Activated T-cell treated with anti-CD3 and anti-CD28 coated beads for 24 hours (primary cell): ENCODE data around the gene KIAA1217.

Experiments
- DNase-seq: peaks from one replicate; pipeline ENCODE4 v3.0.0-alpha.2; 2020; ENCODE audit warnings: low read depth

KIAA1217 gene

GRCh38 chr10:24208661-24209431 lies at the start of gene KIAA1217:
TSS of gene KIAA1217 (plus strand) at chr10:24209138. CDS start at chr10:24209194, 56 bp downstream.
- DNase-seq, result no peak

GRCh38 chr10:24162206-24162985 lies 46.5 kb upstream of the KIAA1217 start:
- no peak for DNase-seq

GRCh38 chr10:24163485-24163884 lies 45.5 kb upstream of the KIAA1217 start:
- no peak for DNase-seq

GRCh38 chr10:24168258-24169170 lies 40.4 kb upstream of the KIAA1217 start:
- no peak for DNase-seq

GRCh38 chr10:24170199-24170598 lies 38.7 kb upstream of the KIAA1217 start:
- DNase-seq, result no peak

- DNase-seq, result no peak
These were observed 36.0 kb upstream of the KIAA1217 start for GRCh38 chr10:24172909-24173308.

- DNase-seq, result no peak
These were observed 34.9 kb upstream of the KIAA1217 start for GRCh38 chr10:24174014-24174413.

GRCh38 chr10:24176658-24177057 lies 32.3 kb upstream of the KIAA1217 start:
- no peak for DNase-seq

- DNase-seq, result no peak
These were observed 31.3 kb upstream of the KIAA1217 start for GRCh38 chr10:24177636-24178035.

GRCh38 chr10:24180891-24181290 lies 28.0 kb upstream of the KIAA1217 start:
- no peak for DNase-seq

- DNase-seq, result no peak
These were observed 24.5 kb upstream of the KIAA1217 start for GRCh38 chr10:24184455-24184854.

GRCh38 chr10:24193330-24193729 lies 15.6 kb upstream of the KIAA1217 start:
- DNase-seq, result no peak

GRCh38 chr10:24197263-24197662 lies 11.7 kb upstream of the KIAA1217 start:
- DNase-seq, result no peak

- no peak for DNase-seq
These were observed 7.3 kb upstream of the KIAA1217 start for GRCh38 chr10:24201503-24202180.

GRCh38 chr10:24202181-24202570 lies 6.8 kb upstream of the KIAA1217 start:
- DNase-seq, result no peak

GRCh38 chr10:24205821-24206220 lies 3.1 kb upstream of the KIAA1217 start:
- DNase-seq, result no peak

- DNase-seq, result no peak
These were observed 2.6 kb upstream of the KIAA1217 start for GRCh38 chr10:24206334-24206733.

GRCh38 chr10:24206926-24207325 lies 2.0 kb upstream of the KIAA1217 start:
- no peak for DNase-seq

GRCh38 chr10:24207341-24207740 lies 1.6 kb upstream of the KIAA1217 start:
- DNase-seq, result no peak

GRCh38 chr10:24207781-24208611 lies 942 bp upstream of the KIAA1217 start:
- DNase-seq, result no peak

GRCh38 chr10:24209432-24209771 lies 464 bp downstream of the KIAA1217 start:
- peak; percentile 29 for DNase-seq
